Adrenal gland (tissue), 5 donors: ENCODE results near the gene FGD4.

Experiments
- CTCF ChIP-seq, 6 experiments: fragments of 450-650 bp in 4 of 6; fragments of 200-600 bp in 2 of 6; sonication (generic) in 1 of 6; IDR thresholded peaks; 1 replicate in 5 of 6; 2 replicates in 1 of 6; pipeline versions ENCODE4 v1.5.1 to v1.8.0; 2016 to 2021; ENCODE audit warnings: antibody characterized with exemption in 6 of 6, mild to moderate bottlenecking in 2 of 6, moderate library complexity in 1 of 6
- POLR2A ChIP-seq, 2 donors: fragments of 450-650 bp; IDR thresholded peaks; one replicate each; pipeline ENCODE4 v1.6.1; 2017; ENCODE audit warnings: antibody characterized with exemption in 2 of 2, mild to moderate bottlenecking in 2 of 2, moderate library complexity in 1 of 2
- donor health status: DM: no; HTN: no; CAD: no.

DNA sequence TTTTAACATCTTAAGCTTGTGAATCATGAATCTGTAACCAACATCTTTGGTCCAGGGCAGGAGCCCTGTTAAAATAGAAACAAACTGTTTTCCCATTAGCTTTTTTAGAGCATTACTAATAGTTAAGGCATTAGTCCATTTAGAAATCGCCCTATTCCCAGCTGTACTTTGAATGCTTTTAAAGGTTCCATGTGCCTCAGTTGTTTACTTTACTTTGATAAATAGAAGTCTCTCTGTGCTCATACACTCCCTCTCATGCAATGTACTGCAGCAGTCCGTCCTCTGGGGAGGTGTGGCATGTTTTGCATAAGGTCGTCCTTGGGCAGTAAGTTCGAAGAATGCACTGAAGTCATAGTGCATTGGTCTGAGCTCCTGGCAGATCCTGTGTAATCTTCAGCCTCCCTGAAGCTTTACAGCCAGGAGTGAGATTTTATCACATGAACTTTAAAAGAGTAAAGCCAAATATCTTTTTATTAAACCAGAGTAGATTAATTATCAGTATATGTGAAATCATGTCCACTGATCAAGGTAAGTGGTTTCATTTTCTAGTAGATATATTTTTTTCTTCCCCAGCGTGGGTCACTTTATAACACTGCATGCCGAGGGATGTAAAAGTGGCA lies 134.7 kb downstream of the FGD4 start:
- TF ChIP-seq CTCF (IDR thresholded peaks at IDR 0.05) (no peak), POLR2A (IDR thresholded peaks at IDR 0.05) (peak in 1 of 2 donors; percentile 72)
